Measurements from ENCODE around the gene FHL2. TPM values are rescaled to one million over a fixed set of nuclear protein-coding genes. Genes with fewer than 3 reads are reported as not detected.

Gene FHL2
- total and polyA plus RNA-seq, 9 of the 15 experiments (the other 6 are each of a cell fraction or from before 2014, with no cell fraction given): 7.5 to 33.1 (median 23.9) TPM

DNA sequence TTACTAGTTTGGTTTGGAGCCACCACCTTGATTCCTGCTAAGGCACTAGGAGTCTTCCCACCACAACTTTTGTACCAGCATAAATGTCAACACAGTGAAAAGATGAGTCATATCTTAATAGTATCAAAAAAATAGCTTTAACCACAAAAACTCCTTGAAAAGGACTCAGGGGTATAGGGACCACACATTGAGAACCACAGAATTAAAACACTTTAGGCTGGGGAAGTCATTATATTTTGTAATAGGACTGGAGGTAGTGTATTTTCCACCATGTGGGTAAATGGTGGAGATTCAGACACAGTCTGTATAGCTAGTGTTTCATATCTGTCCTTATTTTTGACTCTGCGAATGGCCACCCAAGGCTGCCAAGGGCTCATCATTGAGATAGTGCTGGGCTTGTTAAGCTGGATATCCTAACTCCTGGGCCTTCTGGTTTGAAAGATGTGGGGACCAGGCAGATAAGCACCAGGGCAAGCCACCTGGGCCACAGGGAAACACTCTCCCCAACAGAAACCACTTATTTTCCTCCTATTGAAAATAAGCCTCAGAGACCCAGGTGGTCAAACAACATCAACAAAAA is 19.1 kb upstream of the FHL2 start (continued):
- TF ChIP-seq RREB1 (CRISPR knock-in tag; IDR thresholded peaks at IDR 0.05) (no peak), PURB (CRISPR knock-in tag; IDR thresholded peaks at IDR 0.05; ENCODE audit: low read depth) (no peak), TAF1 (IDR thresholded peaks at IDR 0.05; ENCODE audit: control insufficient read depth, extremely low read depth, insufficient read depth, low read length, severe bottlenecking) (no peak), ZNF184 (CRISPR knock-in tag; IDR thresholded peaks at IDR 0.05) (no peak), TCF3 (CRISPR knock-in tag; IDR thresholded peaks at IDR 0.05) (peak; percentile 88), HNRNPK (IDR thresholded peaks at IDR 0.05; ENCODE audit: low read depth, low read length, poor library complexity, severe bottlenecking) (no peak), TCF7 (IDR thresholded peaks at IDR 0.05; ENCODE audit: borderline replicate concordance) (no peak), NCOA2 (IDR thresholded peaks at IDR 0.05; ENCODE audit: partially characterized antibody in 2 of 2) (no peak), YY1 (IDR thresholded peaks at IDR 0.05; ENCODE audit: borderline replicate concordance in 1 of 3, control insufficient read depth in 1 of 3, extremely low read depth in 1 of 3, insufficient read depth in 3 of 3, insufficient read length in 1 of 3, insufficient replicate concordance in 2 of 3, low read depth in 1 of 3, low read length in 2 of 3) (peak in 1 of 3 experiments; percentile 40), ZNF699 (CRISPR knock-in tag; IDR thresholded peaks at IDR 0.05; ENCODE audit: insufficient replicate concordance) (no peak), SP1 (CRISPR knock-in tag; IDR thresholded peaks at IDR 0.05) (no peak), ZBTB11 (CRISPR knock-in tag; IDR thresholded peaks at IDR 0.05) (peak in 1 of 3 experiments; percentile 32; a peak in 1 of 6 replicates), SIRT6 (IDR thresholded peaks at IDR 0.05; ENCODE audit: low read depth, low read length) (no peak)
- TF ChIP-seq, protein P1, sequence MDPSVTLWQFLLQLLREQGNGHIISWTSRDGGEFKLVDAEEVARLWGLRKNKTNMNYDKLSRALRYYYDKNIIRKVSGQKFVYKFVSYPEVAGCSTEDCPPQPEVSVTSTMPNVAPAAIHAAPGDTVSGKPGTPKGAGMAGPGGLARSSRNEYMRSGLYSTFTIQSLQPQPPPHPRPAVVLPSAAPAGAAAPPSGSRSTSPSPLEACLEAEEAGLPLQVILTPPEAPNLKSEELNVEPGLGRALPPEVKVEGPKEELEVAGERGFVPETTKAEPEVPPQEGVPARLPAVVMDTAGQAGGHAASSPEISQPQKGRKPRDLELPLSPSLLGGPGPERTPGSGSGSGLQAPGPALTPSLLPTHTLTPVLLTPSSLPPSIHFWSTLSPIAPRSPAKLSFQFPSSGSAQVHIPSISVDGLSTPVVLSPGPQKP (CRISPR knock-in tag; IDR thresholded peaks at IDR 0.05): no peak
